SK-N-SH (cell line): ENCODE data around the gene TBCEL. TPM values are rescaled to one million over a fixed set of nuclear protein-coding genes. Genes with fewer than 3 reads are reported as not detected.
A peak's percentile ranks its signal among the peaks of the same experiment; 100 is the strongest.
"Not testable (repeated sequence)": the region's sequence is repeated elsewhere in the genome, so short reads cannot be mapped to it uniquely, and the experiment has no call there.

Source experiments
- CTCF ChIA-PET: fragments of 300-600, 350-600 bp; formaldehyde crosslinking; extraction: SDS; loops from one replicate; lab custom pipeline; 2021; lab: Yijun Ruan, JAX
- POLR2A ChIA-PET: fragments of 350-600 bp; sonication (Branson Sonifier 250); formaldehyde crosslinking; extraction: SDS; loops from one replicate; lab custom pipeline; 2020; ENCODE audit warnings: antibody characterized with exemption, inconsistent platforms; lab: Yijun Ruan, JAX
- DNase-seq: peaks from one replicate; pipeline ENCODE4 v3.0.0; 2012
- H2AFZ ChIP-seq: fragments of 200-600 bp; sonication (generic); 2 replicates; pipeline ENCODE4 v1.8.1; 2016; ENCODE audit warnings: antibody characterized with exemption, mild to moderate bottlenecking, low read depth
- H3F3A ChIP-seq: fragments of 200-600 bp; sonication (generic); replicated peaks from 2 replicates; pipeline ENCODE3; 2016; ENCODE audit warnings: antibody characterized with exemption, mild to moderate bottlenecking; ENCODE audit not compliant: insufficient read depth
- H3K27ac ChIP-seq, 2 experiments: fragments of 200-500 bp in 1 of 2; fragments of 200-600 bp in 1 of 2; sonication (Bioruptor generic) in 1 of 2; sonication (generic), shearing (Covaris generic) in 1 of 2; 2 replicates each; pipeline versions ENCODE4 v1.5.1 to v1.6.1; 2014 to 2016; ENCODE audit warnings: low read depth in 2 of 2, inconsistent platforms in 1 of 2, low read length in 1 of 2, mild to moderate bottlenecking in 1 of 2, mixed read lengths in 1 of 2
- H3K27me3 ChIP-seq: fragments of 200-600 bp; sonication (generic), shearing (Covaris generic); 2 replicates; pipeline ENCODE4 v1.6.1; 2016; ENCODE audit warnings: mixed run types; ENCODE audit not compliant: insufficient read depth
- H3K36me3 ChIP-seq, 2 experiments: fragments of 200-500 bp in 1 of 2; fragments of 200-600 bp in 1 of 2; sonication (Bioruptor generic) in 1 of 2; sonication (generic) in 1 of 2; replicated peaks in 1 of 2; 2 replicates each; pipeline versions ENCODE3 to v1.5.1; 2014 to 2016; ENCODE audit warnings: low read length in 1 of 2, mild to moderate bottlenecking in 1 of 2; ENCODE audit not compliant: insufficient read depth in 2 of 2, control insufficient read depth in 1 of 2
- H3K4me1 ChIP-seq, 2 experiments: fragments of 200-500 bp in 1 of 2; fragments of 200-600 bp in 1 of 2; sonication (Bioruptor generic) in 1 of 2; sonication (generic), shearing (Covaris generic) in 1 of 2; 2 replicates each; pipeline versions ENCODE4 v1.5.1 to v1.6.1; 2014 to 2016; ENCODE audit warnings: low read depth in 1 of 2, low read length in 1 of 2, mixed run types in 1 of 2; ENCODE audit not compliant: insufficient read depth in 2 of 2, control insufficient read depth in 1 of 2
- H3K4me2 ChIP-seq: fragments of 200-600 bp; sonication (generic), shearing (Covaris generic); 2 replicates; pipeline ENCODE4 v1.6.1; 2017; ENCODE audit warnings: mixed run types
- H3K4me3 ChIP-seq, 2 experiments: fragments of 200-500 bp in 1 of 2; fragments of 200-600 bp in 1 of 2; sonication (Bioruptor generic) in 1 of 2; sonication (generic), shearing (Covaris generic) in 1 of 2; 2 replicates each; pipeline versions ENCODE4 v1.5.1 to v1.8.1; 2014 to 2016; ENCODE audit warnings: low read depth in 2 of 2, inconsistent platforms in 1 of 2, low read length in 1 of 2, mild to moderate bottlenecking in 1 of 2, mixed read lengths in 1 of 2, moderate library complexity in 1 of 2
- H3K79me2 ChIP-seq: fragments of 200-600 bp; sonication (generic); 2 replicates; pipeline ENCODE4 v1.8.1; 2017; ENCODE audit warnings: mild to moderate bottlenecking; ENCODE audit not compliant: insufficient read depth
- H3K9ac ChIP-seq: fragments of 200-600 bp; sonication (generic); 2 replicates; pipeline ENCODE4 v1.6.1; 2017; ENCODE audit warnings: mixed run types
- H3K9me2 ChIP-seq: fragments of 200-600 bp; sonication (generic); 2 replicates; pipeline ENCODE4 v1.6.1; 2017; ENCODE audit warnings: mixed run types
- H3K9me3 ChIP-seq: fragments of 200-600 bp; sonication (generic); 2 replicates; pipeline ENCODE4 v1.6.1; 2017; ENCODE audit warnings: mixed run types, mild to moderate bottlenecking, moderate library complexity
- H4K20me1 ChIP-seq: fragments of 200-600 bp; sonication (generic); 2 replicates; pipeline ENCODE4 v1.6.1; 2017; ENCODE audit warnings: mild to moderate bottlenecking, mixed run types; ENCODE audit not compliant: insufficient read depth
- EP300 ChIP-seq, 2 experiments: IDR thresholded peaks; 2 replicates each; pipeline versions ENCODE4 v1.4.0 to v1.6.1; 2012; ENCODE audit warnings: borderline replicate concordance in 1 of 2, low read depth in 1 of 2, low read length in 1 of 2
- FOSL2 ChIP-seq: IDR thresholded peaks from 2 replicates; pipeline ENCODE4 v1.4.0; 2012; ENCODE audit warnings: low read depth, mild to moderate bottlenecking, moderate library complexity, borderline replicate concordance
- JUND ChIP-seq: IDR thresholded peaks from 2 replicates; pipeline ENCODE4 v1.4.0; 2012
- NFIC ChIP-seq: IDR thresholded peaks from 2 replicates; pipeline ENCODE4 v1.4.0; 2012; ENCODE audit warnings: borderline replicate concordance
- NRF1 ChIP-seq: IDR thresholded peaks from 2 replicates; pipeline ENCODE4 v1.6.1; 2012; ENCODE audit warnings: low read depth, mild to moderate bottlenecking, low read length
- RAD21 ChIP-seq: IDR thresholded peaks from 2 replicates; pipeline ENCODE4 v1.6.1; 2012; ENCODE audit warnings: mild to moderate bottlenecking, low read length
- USF2 ChIP-seq: fragments of 150-350 bp; IDR thresholded peaks from 2 replicates; pipeline ENCODE4 v1.6.1; 2017; ENCODE audit warnings: antibody characterized with exemption, low read length, low read depth, borderline replicate concordance
- YY1 ChIP-seq: IDR thresholded peaks from 2 replicates; pipeline ENCODE4 v1.4.0; 2012; ENCODE audit warnings: low read depth, mild to moderate bottlenecking
- ZBTB33 ChIP-seq: IDR thresholded peaks from 2 replicates; pipeline ENCODE4 v1.4.0; 2012; ENCODE audit warnings: low read depth, borderline replicate concordance
- WGBS: methylation state at CpG from one replicate; pipeline ENCODE4 v1.1.6; 2017; ENCODE audit warnings: low lambda C conversion rate; 5-methylcytosine and 5-hydroxymethylcytosine counted together
- polyA plus RNA-seq, 3 experiments: library from polyadenylated mRNA; depleted of rRNA; stranded (reverse); fragments of >200 nt; gene quantifications; 2 replicates each; pipeline ENCODE4 v1.2.3, GENCODE V29; 2012

Gene TBCEL
- polyA plus RNA-seq, 1 of the 3 experiments (the other 2 are of a cell fraction): 5.9 TPM

- TF ChIP-seq ZBTB33: no peak
- TF ChIP-seq YY1: no peak
- no peak for TF ChIP-seq USF2
- no peak for TF ChIP-seq FOSL2
- TF ChIP-seq NFIC: no peak
- no peak for TF ChIP-seq JUND
- no peak for TF ChIP-seq NRF1
- TF ChIP-seq, all 33 proteins: peak for 0
Observed at GRCh38 chr11:121031167-121031566, 7.3 kb downstream of the TBCEL start (continued).

- H3K4me1 ChIP-seq, H3K9me3 ChIP-seq, H2AFZ ChIP-seq, H3K4me3 ChIP-seq, H3K4me2 ChIP-seq, H3K9ac ChIP-seq, H3F3A ChIP-seq, POLR2A ChIA-PET, H3K27ac ChIP-seq, DNase-seq, H3K9me2 ChIP-seq, H3K27me3 ChIP-seq: not testable (repeated sequence)
- Histone ChIP-seq H4K20me1 (peaks cover 36% of the 10 kb centered on the region), H3K36me3 (peaks cover 0 to 10% of the 10 kb centered on the region in 2 experiments), H3K79me2 (peaks cover 76% of the 10 kb centered on the region)
- CTCF ChIA-PET: interaction anchor here (1.3 kb wide), 1 partner anchor 80 kb away, joined by 4 read pairs; no protein-coding TSS in a partner anchor
- 88% methylated on average over 4 of the region's 4 CpGs for WGBS
Observed at GRCh38 chr11:121031648-121032047, 7.7 kb downstream of the TBCEL start.

GRCh38 chr11:121032546-121032945, 8.6 kb downstream of the TBCEL start:
- CTCF ChIA-PET: interaction anchor here (1.0 to 1.3 kb wide), 2 partner anchors 79 to 81 kb away, joined by 3 to 4 read pairs; no protein-coding TSS in a partner anchor
- no peak for DNase-seq
- H3K9me2 ChIP-seq: no peaks in the 10 kb centered on the region
- H2AFZ ChIP-seq: no peak overlapping the region
- no peaks in the 10 kb centered on the region for H3K27me3 ChIP-seq
- H3K27ac ChIP-seq: no peak overlapping the region
- POLR2A ChIA-PET: no interaction called here
- peaks cover 0 to 10% of the 10 kb centered on the region in 2 experiments for H3K36me3 ChIP-seq
- no peak overlapping the region for H3K4me2 ChIP-seq
- peaks cover 40% of the 10 kb centered on the region for H4K20me1 ChIP-seq
- no peaks in the 10 kb centered on the region for H3F3A ChIP-seq
- 94% methylated on average over 3 of the region's 3 CpGs for WGBS
- no peaks in the 10 kb centered on the region for H3K4me1 ChIP-seq
- no peak overlapping the region for H3K4me3 ChIP-seq
- H3K79me2 ChIP-seq: peaks cover 76% of the 10 kb centered on the region
- H3K9ac ChIP-seq: no peak overlapping the region
- TF ChIP-seq RAD21 (peak; percentile 59), EP300 (IDR thresholded peaks at IDR 0.05; ENCODE audit: borderline replicate concordance in 1 of 2, low read depth in 1 of 2, low read length in 1 of 2) (no peak)
- no peaks in the 10 kb centered on the region for H3K9me3 ChIP-seq
